ENCODE results near the gene COL23A1. TPM values are rescaled to one million over a fixed set of nuclear protein-coding genes. Genes with fewer than 3 reads are reported as not detected.
"Not testable (repeated sequence)": the region's sequence is repeated elsewhere in the genome, so short reads cannot be mapped to it uniquely, and the experiment has no call there.

The COL23A1 gene
- total RNA-seq, 1 donor from 2014 or later = 0.86 TPM

GRCh38 chr5:178509491-178510057 is 80.6 kb downstream of the COL23A1 start:
- DNase-seq (ENCODE audit: low spot score) = no peak

- no peak for DNase-seq (ENCODE audit: low spot score)
Measured at GRCh38 chr5:178507151-178507932, 82.9 kb downstream of the COL23A1 start.

- DNase-seq (ENCODE audit: low spot score) = no peak
Measured at GRCh38 chr5:178505639-178506407, 84.4 kb downstream of the COL23A1 start.

- DNase-seq (ENCODE audit: low spot score) = no peak
Measured at GRCh38 chr5:178504340-178504960, 85.7 kb downstream of the COL23A1 start.

DNA sequence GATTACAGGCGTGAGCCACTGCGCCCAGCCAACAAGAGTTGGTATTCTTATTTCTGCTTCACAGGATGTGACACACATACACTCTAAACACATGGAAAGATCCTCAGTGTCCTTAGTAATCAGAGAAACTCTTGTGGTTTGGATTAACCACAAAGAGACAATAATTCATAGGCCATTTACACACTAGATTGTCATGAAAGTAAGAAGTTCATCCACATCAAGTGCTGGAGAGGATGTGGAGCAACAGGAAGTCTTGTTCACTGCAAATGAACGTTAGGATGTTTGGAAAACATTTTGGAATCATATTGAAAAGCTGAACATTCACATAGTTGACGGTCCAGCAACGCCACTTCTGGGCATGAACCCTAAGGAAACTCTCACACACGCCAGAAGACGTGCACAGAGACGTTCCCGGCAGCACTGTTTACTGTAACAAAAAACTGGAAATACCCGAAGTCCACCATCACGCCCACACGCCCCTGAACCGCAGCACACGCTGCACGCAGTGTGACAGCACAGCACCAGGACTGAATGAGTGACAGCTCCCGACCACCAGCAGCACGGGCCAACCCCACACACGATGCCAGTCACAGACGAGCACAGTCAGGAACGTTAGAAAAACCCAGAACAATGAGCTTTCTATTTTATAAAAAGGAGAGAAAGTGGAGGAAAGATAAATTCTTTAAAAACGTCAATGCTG is 87.6 kb downstream of the COL23A1 start:
- no peak for DNase-seq (ENCODE audit: low spot score)

DNA sequence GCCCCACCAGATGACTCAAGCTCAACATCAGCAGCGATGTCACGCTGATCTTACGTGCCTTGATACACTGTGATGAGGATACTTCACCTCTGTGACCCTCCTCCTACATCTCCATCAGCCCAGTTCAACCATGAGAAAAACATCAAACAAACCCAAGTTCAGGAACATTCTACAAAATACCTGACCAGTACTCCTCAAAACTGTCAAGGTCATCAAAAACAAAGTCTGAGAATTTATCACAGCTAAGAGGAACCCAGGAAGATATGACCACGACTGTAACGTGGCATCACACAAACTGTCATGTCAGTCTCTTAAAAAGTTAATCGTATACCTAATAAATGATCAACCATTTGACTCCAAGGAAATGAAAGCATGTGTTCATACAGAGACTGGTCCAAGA is 90.8 kb downstream of the COL23A1 start:
- DNase-seq (ENCODE audit: low spot score) = no peak

GRCh38 chr5:178496642-178497041 is 93.6 kb downstream of the COL23A1 start:
- no peak for DNase-seq (ENCODE audit: low spot score)

- DNase-seq (ENCODE audit: low spot score) = no peak
Measured at GRCh38 chr5:178496214-178496613, 94.0 kb downstream of the COL23A1 start.

DNA sequence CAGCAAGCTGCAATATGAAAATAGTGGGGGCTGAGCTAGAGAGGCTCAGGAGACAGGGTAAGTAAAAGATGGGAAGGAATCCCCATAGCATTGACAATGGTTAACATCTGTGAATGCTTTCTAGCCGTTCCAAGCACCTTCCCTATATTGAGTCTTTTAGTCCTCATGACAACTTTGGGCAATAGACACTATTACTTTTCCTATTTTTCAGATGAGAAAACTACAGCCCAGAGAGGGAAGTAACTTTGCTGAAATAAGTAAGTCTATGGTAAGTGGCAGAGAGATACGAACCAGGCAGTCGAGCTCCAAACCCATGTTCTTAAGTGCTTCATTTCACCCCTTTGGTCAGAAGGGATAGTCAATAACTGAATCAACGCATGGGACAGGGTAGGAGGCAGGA is 94.5 kb downstream of the COL23A1 start:
- DNase-seq (ENCODE audit: low spot score) = no peak

GRCh38 chr5:178492278-178492677 is 97.9 kb downstream of the COL23A1 start:
- no peak for DNase-seq (ENCODE audit: low spot score)

GRCh38 chr5:178490935-178491652 is 99.1 kb downstream of the COL23A1 start:
- no peak for DNase-seq (ENCODE audit: low spot score)

DNA sequence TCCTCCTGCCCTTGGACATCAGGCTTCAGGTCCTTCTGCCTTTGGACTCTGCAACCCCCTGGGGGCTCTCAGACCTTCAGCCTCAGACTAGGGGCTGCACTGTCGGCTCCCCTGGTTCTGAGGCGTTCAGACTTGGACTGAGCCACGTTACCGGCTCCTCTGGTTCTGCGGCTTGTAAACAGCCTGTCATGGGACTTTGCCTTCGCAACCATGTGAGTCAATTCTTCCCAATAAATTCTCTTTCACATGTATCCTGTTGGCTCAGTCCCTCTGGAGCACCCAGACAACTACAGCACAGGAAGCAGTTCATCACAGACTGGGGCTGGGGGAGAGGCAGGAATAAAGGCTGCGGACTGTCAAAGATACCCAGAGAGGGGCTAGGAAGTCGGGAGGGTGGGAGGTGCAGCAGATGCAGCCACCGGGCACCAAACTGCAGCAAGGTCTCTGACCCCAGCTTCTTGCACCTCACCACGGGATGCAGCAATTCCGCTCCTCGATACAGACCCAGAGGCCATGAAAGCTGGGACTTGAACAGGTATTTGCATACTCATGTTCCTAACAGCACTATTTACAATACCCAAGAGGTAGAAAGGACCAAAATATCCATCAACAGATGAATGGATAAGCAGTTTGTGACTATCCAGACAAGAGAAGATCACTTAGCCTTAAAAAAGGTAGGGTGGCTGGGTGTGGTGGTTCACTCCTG is 100.8 kb downstream of the COL23A1 start:
- DNase-seq (ENCODE audit: low spot score) = no peak

DNA sequence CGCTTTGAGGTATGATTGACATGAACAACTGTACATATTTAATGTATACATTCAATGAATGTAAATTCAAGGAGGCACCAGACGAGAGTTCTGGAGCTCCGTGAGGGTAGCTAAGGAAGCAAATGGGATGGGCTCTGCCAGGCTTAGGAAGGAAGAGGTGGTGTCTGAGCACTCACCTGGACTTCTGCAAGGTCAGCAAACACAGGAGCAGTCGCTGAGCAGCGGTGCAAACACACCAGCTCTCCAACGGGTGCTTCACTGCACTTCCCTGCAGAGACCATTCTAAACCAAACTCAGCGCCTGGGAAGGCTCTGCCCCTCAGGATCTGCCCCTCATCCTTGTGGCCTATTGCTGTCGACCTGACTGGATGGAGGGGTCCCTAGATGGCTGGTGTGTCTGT is 101.5 kb downstream of the COL23A1 start:
- DNase-seq (ENCODE audit: low spot score) = no peak

GRCh38 chr5:178487911-178488600 is 102.1 kb downstream of the COL23A1 start:
- DNase-seq (ENCODE audit: low spot score) = no peak

GRCh38 chr5:178486878-178487512 is 103.2 kb downstream of the COL23A1 start:
- DNase-seq (ENCODE audit: low spot score) = not testable (repeated sequence)

DNA sequence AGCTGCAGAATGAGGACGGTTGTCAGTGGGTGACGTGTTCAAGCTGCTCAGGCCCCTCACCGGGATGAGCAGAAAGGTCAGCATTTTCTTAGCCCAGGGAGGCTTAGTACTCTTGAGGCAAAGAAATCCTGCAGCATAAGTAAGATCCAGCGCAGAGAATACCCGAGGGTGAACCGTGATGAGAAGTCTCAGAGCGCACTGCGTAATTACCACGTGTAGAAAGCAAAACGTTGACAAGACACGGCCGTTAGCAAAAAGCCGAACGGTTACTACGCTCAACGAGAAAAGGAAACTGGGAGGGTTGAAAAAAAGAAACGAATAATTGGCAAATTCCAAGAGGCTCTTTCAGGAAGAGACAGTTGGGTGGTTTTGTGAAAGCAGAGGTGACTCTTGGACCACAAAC is 104.0 kb downstream of the COL23A1 start:
- no peak for DNase-seq (ENCODE audit: low spot score)

DNA sequence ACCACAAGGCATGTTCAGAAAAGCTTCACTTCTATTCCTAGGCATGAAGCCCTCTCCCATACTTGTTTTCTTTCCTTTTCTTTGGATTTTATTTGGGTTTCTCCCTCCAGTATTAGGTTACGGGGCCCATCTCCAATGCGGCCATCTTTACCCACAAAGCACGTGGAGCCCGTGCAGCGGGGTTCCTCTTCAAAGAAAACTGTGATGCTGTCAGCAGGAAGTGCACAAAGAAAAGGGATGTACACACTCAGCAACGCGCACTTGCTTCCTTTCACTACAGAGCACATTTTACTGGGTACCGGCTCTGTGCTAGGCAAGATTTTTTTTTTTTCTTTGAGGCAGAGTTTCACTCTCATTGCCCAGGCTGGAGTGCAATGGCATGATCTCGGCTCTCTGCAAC is 106.6 kb downstream of the COL23A1 start:
- peak; percentile 49 for DNase-seq (ENCODE audit: low spot score)

DNA sequence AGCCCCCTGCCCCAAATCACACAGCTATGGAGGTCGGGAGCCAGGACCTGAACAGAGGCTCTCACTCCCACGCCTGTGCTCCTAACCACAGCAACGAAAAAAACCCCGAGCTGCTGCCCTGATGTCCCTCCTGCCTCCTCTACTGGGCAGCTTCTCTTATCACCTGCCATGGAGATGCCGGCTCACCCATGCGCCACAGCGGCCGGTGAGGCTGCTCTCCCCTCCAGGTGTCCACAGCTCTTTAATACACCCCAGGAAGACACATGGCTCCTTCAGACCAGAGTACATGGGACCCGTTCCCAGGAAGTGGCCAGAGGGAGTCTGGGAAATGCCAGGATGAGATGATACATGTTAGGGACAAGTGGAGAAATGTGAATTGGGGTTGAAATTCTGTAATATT is 110.9 kb downstream of the COL23A1 start:
- DNase-seq (ENCODE audit: low spot score) = no peak

DNA sequence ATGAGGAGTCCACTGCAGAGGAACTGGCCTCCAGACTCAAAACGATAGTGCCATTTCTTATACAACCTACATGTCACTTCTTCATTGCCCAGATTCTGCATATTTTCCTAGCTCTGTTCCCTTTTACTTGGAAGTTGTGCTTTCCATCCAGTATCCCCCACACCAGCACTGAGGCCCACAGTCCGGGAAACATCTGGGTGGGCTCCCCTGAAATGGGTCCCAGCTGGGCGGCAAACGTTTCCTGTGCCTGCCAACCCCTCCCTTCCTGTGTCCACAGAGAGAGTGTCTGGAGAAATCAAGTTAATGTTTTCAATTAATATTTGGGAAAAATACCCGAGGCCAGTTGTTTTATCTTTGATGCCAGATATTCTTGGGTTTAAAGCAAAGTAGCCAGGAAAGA is 111.8 kb downstream of the COL23A1 start:
- no peak for DNase-seq (ENCODE audit: low spot score)

Measured in mucosa of gallbladder (tissue), 1 donor.